Stimulated activated naive CD8-positive, alpha-beta T cell treated with anti-CD3 and anti-CD28 coated beads, Interleukin-15, Interleukin-2, amounts not matched to agents 100 ng/mL and 50 ng/mL, for 24 hours (primary cell): ENCODE results near the gene MANBA.
"Not testable (repeated sequence)": the region's sequence is repeated elsewhere in the genome, so short reads cannot be mapped to it uniquely, and the experiment has no call there.

Experiments used
- H3K27ac Mint-ChIP-seq: one replicate; pipeline ENCODE4 v1.8.0; 2021; ENCODE audit warnings: mild to moderate bottlenecking, mixed read lengths
- H3K27me3 Mint-ChIP-seq: one replicate; pipeline ENCODE4 v1.8.0; 2021; ENCODE audit warnings: mixed read lengths
- H3K36me3 Mint-ChIP-seq: one replicate; pipeline ENCODE4 v1.8.0; 2021; ENCODE audit warnings: low read depth, mixed read lengths
- H3K4me1 Mint-ChIP-seq: one replicate; pipeline ENCODE4 v1.8.0; 2021; ENCODE audit warnings: low read depth, mixed read lengths
- H3K4me3 Mint-ChIP-seq: one replicate; pipeline ENCODE4 v1.8.0; 2021; ENCODE audit warnings: mild to moderate bottlenecking, mixed read lengths
- H3K9me3 Mint-ChIP-seq: one replicate; pipeline ENCODE4 v1.8.0; 2021; ENCODE audit warnings: mixed read lengths

The MANBA gene

GRCh38 chr4:102743352-102743751, 17.4 kb downstream of the MANBA start:
- Mint-ChIP-seq H3K4me1 (peaks cover 18% of the 10 kb centered on the region), H3K36me3 (peaks cover 55% of the 10 kb centered on the region)
- H3K27ac Mint-ChIP-seq, result not testable (repeated sequence)

GRCh38 chr4:102738802-102739201, 22.0 kb downstream of the MANBA start:
- Mint-ChIP-seq H3K9me3 (peaks cover 16% of the 10 kb centered on the region), H3K36me3 (peaks cover 54% of the 10 kb centered on the region), H3K4me1 (peaks cover 41% of the 10 kb centered on the region)
- not testable (repeated sequence) for H3K27me3 Mint-ChIP-seq, H3K4me3 Mint-ChIP-seq, H3K27ac Mint-ChIP-seq

More at GRCh38 chr4:102743352-102743751, 17.4 kb downstream of the MANBA start:
- H3K27me3 Mint-ChIP-seq, H3K4me3 Mint-ChIP-seq: not testable (repeated sequence)
- peaks cover 16% of the 10 kb centered on the region for H3K9me3 Mint-ChIP-seq

GRCh38 chr4:102736636-102737549, 23.9 kb downstream of the MANBA start:
- no peak overlapping the region for H3K27ac Mint-ChIP-seq
- H3K4me3 Mint-ChIP-seq, result no peak overlapping the region
- H3K27me3 Mint-ChIP-seq, result no peaks in the 10 kb centered on the region
- peaks cover 16% of the 10 kb centered on the region for H3K9me3 Mint-ChIP-seq
- H3K4me1 Mint-ChIP-seq, result peaks cover 33% of the 10 kb centered on the region
- peaks cover 60% of the 10 kb centered on the region for H3K36me3 Mint-ChIP-seq

GRCh38 chr4:102735582-102735981, 25.2 kb downstream of the MANBA start:
- peaks cover 62% of the 10 kb centered on the region for H3K36me3 Mint-ChIP-seq
- H3K4me1 Mint-ChIP-seq, result peaks cover 33% of the 10 kb centered on the region
- no peak overlapping the region for H3K4me3 Mint-ChIP-seq
- no peak overlapping the region for H3K27ac Mint-ChIP-seq
- peaks cover 16% of the 10 kb centered on the region for H3K9me3 Mint-ChIP-seq
- H3K27me3 Mint-ChIP-seq, result no peaks in the 10 kb centered on the region

- H3K27me3 Mint-ChIP-seq, result no peaks in the 10 kb centered on the region
- peaks cover 63% of the 10 kb centered on the region for H3K36me3 Mint-ChIP-seq
- H3K9me3 Mint-ChIP-seq, result peaks cover 14% of the 10 kb centered on the region
- peaks cover 33% of the 10 kb centered on the region for H3K4me1 Mint-ChIP-seq
- H3K27ac Mint-ChIP-seq, result peak overlapping the region; percentile 11
- H3K4me3 Mint-ChIP-seq, result no peak overlapping the region
These were observed 26.0 kb downstream of the MANBA start for GRCh38 chr4:102734591-102735385.

- no peaks in the 10 kb centered on the region for H3K27me3 Mint-ChIP-seq
- H3K36me3 Mint-ChIP-seq, result peaks cover 63% of the 10 kb centered on the region
- no peak overlapping the region for H3K4me3 Mint-ChIP-seq
- H3K27ac Mint-ChIP-seq, result no peak overlapping the region
- H3K4me1 Mint-ChIP-seq, result peaks cover 31% of the 10 kb centered on the region
- H3K9me3 Mint-ChIP-seq, result peaks cover 7% of the 10 kb centered on the region
These were observed 26.7 kb downstream of the MANBA start for GRCh38 chr4:102734116-102734515.

GRCh38 chr4:102733084-102733483, 27.7 kb downstream of the MANBA start:
- Mint-ChIP-seq H3K4me1 (peaks cover 20% of the 10 kb centered on the region), H3K27me3 (no peaks in the 10 kb centered on the region), H3K36me3 (peaks cover 57% of the 10 kb centered on the region), H3K9me3 (no peaks in the 10 kb centered on the region), H3K27ac (no peak overlapping the region), H3K4me3 (no peak overlapping the region)

- no peaks in the 10 kb centered on the region for H3K9me3 Mint-ChIP-seq
- no peaks in the 10 kb centered on the region for H3K27me3 Mint-ChIP-seq
- H3K4me1 Mint-ChIP-seq, result peaks cover 19% of the 10 kb centered on the region
- H3K4me3 Mint-ChIP-seq, result no peak overlapping the region
- no peak overlapping the region for H3K27ac Mint-ChIP-seq
- peaks cover 57% of the 10 kb centered on the region for H3K36me3 Mint-ChIP-seq
These were observed 28.1 kb downstream of the MANBA start for GRCh38 chr4:102732678-102733077.

GRCh38 chr4:102730968-102731533, 29.7 kb downstream of the MANBA start:
- Mint-ChIP-seq H3K4me3 (no peak overlapping the region), H3K9me3 (no peaks in the 10 kb centered on the region), H3K36me3 (peaks cover 48% of the 10 kb centered on the region), H3K4me1 (peaks cover 24% of the 10 kb centered on the region), H3K27me3 (no peaks in the 10 kb centered on the region), H3K27ac (no peak overlapping the region)

- not testable (repeated sequence) for H3K4me3 Mint-ChIP-seq, H3K27ac Mint-ChIP-seq, H3K9me3 Mint-ChIP-seq, H3K27me3 Mint-ChIP-seq
- Mint-ChIP-seq H3K4me1 (peaks cover 15% of the 10 kb centered on the region), H3K36me3 (peaks cover 50% of the 10 kb centered on the region)
These were observed 31.3 kb downstream of the MANBA start for GRCh38 chr4:102729486-102729885.

GRCh38 chr4:102726919-102727318, 33.8 kb downstream of the MANBA start:
- H3K4me1 Mint-ChIP-seq, H3K27ac Mint-ChIP-seq, H3K4me3 Mint-ChIP-seq, H3K9me3 Mint-ChIP-seq, H3K27me3 Mint-ChIP-seq: not testable (repeated sequence)
- H3K36me3 Mint-ChIP-seq, result peaks cover 41% of the 10 kb centered on the region

- Mint-ChIP-seq H3K36me3 (peaks cover 34% of the 10 kb centered on the region), H3K27ac (no peak overlapping the region), H3K9me3 (no peaks in the 10 kb centered on the region), H3K27me3 (no peaks in the 10 kb centered on the region), H3K4me1 (peaks cover 9% of the 10 kb centered on the region), H3K4me3 (no peak overlapping the region)
These were observed 34.7 kb downstream of the MANBA start for GRCh38 chr4:102726068-102726467.

GRCh38 chr4:102725229-102725628, 35.5 kb downstream of the MANBA start:
- H3K27ac Mint-ChIP-seq, result no peak overlapping the region
- H3K36me3 Mint-ChIP-seq, result peaks cover 32% of the 10 kb centered on the region

GRCh38 chr4:102723511-102723910, 37.3 kb downstream of the MANBA start:
- Mint-ChIP-seq H3K4me3 (no peak overlapping the region), H3K4me1 (peaks cover 14% of the 10 kb centered on the region), H3K9me3 (no peaks in the 10 kb centered on the region), H3K36me3 (peaks cover 34% of the 10 kb centered on the region), H3K27me3 (no peaks in the 10 kb centered on the region), H3K27ac (no peak overlapping the region)

More at GRCh38 chr4:102725229-102725628, 35.5 kb downstream of the MANBA start:
- H3K4me1 Mint-ChIP-seq, result peaks cover 9% of the 10 kb centered on the region
- H3K9me3 Mint-ChIP-seq, result no peaks in the 10 kb centered on the region
- H3K27me3 Mint-ChIP-seq, result no peaks in the 10 kb centered on the region
- no peak overlapping the region for H3K4me3 Mint-ChIP-seq

- H3K9me3 Mint-ChIP-seq, result no peaks in the 10 kb centered on the region
- no peaks in the 10 kb centered on the region for H3K27me3 Mint-ChIP-seq
- no peak overlapping the region for H3K27ac Mint-ChIP-seq
- peaks cover 41% of the 10 kb centered on the region for H3K36me3 Mint-ChIP-seq
- peaks cover 20% of the 10 kb centered on the region for H3K4me1 Mint-ChIP-seq
- H3K4me3 Mint-ChIP-seq, result no peak overlapping the region
These were observed 38.0 kb downstream of the MANBA start for GRCh38 chr4:102722740-102723139.
